Thyroid gland (tissue), 4 donors: ENCODE results near the gene DNASE1L3. TPM values are rescaled to one million over a fixed set of nuclear protein-coding genes. Genes with fewer than 3 reads are reported as not detected.

ENCODE experiments used
- DNase-seq, 2 donors: peaks; one replicate each; pipeline ENCODE4 v3.0.0-alpha.2; 2019
- H3K27ac ChIP-seq, 3 donors: fragments of 200-600 bp; sonication (generic); 1 replicate in 2 of 3; 2 replicates in 1 of 3; pipeline ENCODE4 v1.5.1; 2016 to 2019; ENCODE audit warnings: mild to moderate bottlenecking in 1 of 3, moderate library complexity in 1 of 3
- H3K27me3 ChIP-seq: fragments of 200-600 bp; sonication (generic); one replicate; pipeline ENCODE4 v1.5.1; 2019
- H3K36me3 ChIP-seq, 2 donors: fragments of 200-600 bp; sonication (generic); one replicate each; pipeline ENCODE4 v1.5.1; 2016 to 2019
- H3K4me1 ChIP-seq, 2 donors: fragments of 200-600 bp; sonication (generic); one replicate each; pipeline ENCODE4 v1.5.1; 2017 to 2019
- H3K4me3 ChIP-seq, 3 donors: fragments of 200-600 bp; sonication (generic); replicated peaks in 1 of 3; 1 replicate in 2 of 3; 2 replicates in 1 of 3; pipeline ENCODE4 v1.5.1; 2016; ENCODE audit warnings: mild to moderate bottlenecking in 1 of 3
- H3K9me3 ChIP-seq: fragments of 200-600 bp; sonication (generic); one replicate; pipeline ENCODE4 v1.5.1; 2017
- CTCF ChIP-seq, 6 experiments: fragments of 200-600 bp in 3 of 6; fragments of 450-650 bp in 3 of 6; sonication (generic) in 3 of 6; IDR thresholded peaks; one replicate each; pipeline ENCODE4 v1.5.1; 2016 to 2019; ENCODE audit warnings: antibody characterized with exemption in 6 of 6, mild to moderate bottlenecking in 2 of 6, inconsistent platforms in 1 of 6, moderate library complexity in 1 of 6
- POLR2A ChIP-seq, 2 donors: fragments of 450-650 bp; IDR thresholded peaks; one replicate each; pipeline ENCODE4 v1.6.1; 2017; ENCODE audit warnings: antibody characterized with exemption in 2 of 2, mild to moderate bottlenecking in 2 of 2, moderate library complexity in 1 of 2
- WGBS, 2 donors: methylation state at CpG; one replicate each; pipeline ENCODE4 v1.1.5; 2017; 5-methylcytosine and 5-hydroxymethylcytosine counted together
- intact Hi-C: fragments of 100-400 bp; cut with DNase I; formaldehyde crosslinking; loops from one replicate; pipeline ENCODE4 v1.15.1; 2023
- total RNA-seq, 4 donors: library from RNA; depleted of rRNA; stranded (reverse); fragments of >200 nt; gene quantifications; one replicate each; pipeline ENCODE4 v1.2.3, GENCODE V29; 2016

DNASE1L3 gene
- total RNA-seq, 4 donors from 2014 or later: 5.7 to 53.3 (median 14.1) TPM

- Histone ChIP-seq H3K27me3 (no peaks in the 10 kb centered on the region), H3K36me3 (no peaks in the 10 kb centered on the region), H3K4me1 (peaks cover 32 to 44% of the 10 kb centered on the region in 2 donors), H3K4me3 (no peak overlapping the region), H3K27ac (no peak overlapping the region), H3K9me3 (no peaks in the 10 kb centered on the region)
- DNase-seq: no peak
- TF ChIP-seq POLR2A (IDR thresholded peaks at IDR 0.05): no peak
- no peak for TF ChIP-seq CTCF (IDR thresholded peaks at IDR 0.05)
- 81 to 88% methylated on average over 16 of the region's 17 CpGs for WGBS, 2 donors
- intact Hi-C loops: no loop called here
Measured at GRCh38 chr3:58178528-58179234, 32.1 kb downstream of the DNASE1L3 start.

- peak overlapping the region in 1 of 3 donors; percentile 36 for H3K27ac ChIP-seq
- no peak for TF ChIP-seq POLR2A (IDR thresholded peaks at IDR 0.05)
- TF ChIP-seq CTCF (IDR thresholded peaks at IDR 0.05): peak; percentile 85 to 96 (median 91)
- H3K4me1 ChIP-seq: peaks cover 32 to 47% of the 10 kb centered on the region in 2 donors
- H3K9me3 ChIP-seq: no peaks in the 10 kb centered on the region
- H3K4me3 ChIP-seq: peak overlapping the region in 1 of 3 donors; percentile 26
- 12 to 18% methylated on average over 15 to 27 of the region's 46 CpGs for WGBS, 2 donors
- H3K36me3 ChIP-seq: no peaks in the 10 kb centered on the region
- no peaks in the 10 kb centered on the region for H3K27me3 ChIP-seq
- intact Hi-C loops: no loop called here
- DNase-seq: peak; percentile 86 to 93
Measured at GRCh38 chr3:58177747-58178527, 32.8 kb downstream of the DNASE1L3 start.

- WGBS, 2 donors: 91 to 93% methylated on average over 10 of the region's 10 CpGs
- Histone ChIP-seq H3K9me3 (no peaks in the 10 kb centered on the region), H3K4me1 (peaks cover 32 to 47% of the 10 kb centered on the region in 2 donors), H3K36me3 (no peaks in the 10 kb centered on the region), H3K4me3 (no peak overlapping the region), H3K27me3 (no peaks in the 10 kb centered on the region), H3K27ac (no peak overlapping the region)
- no peak for DNase-seq
- TF ChIP-seq POLR2A (IDR thresholded peaks at IDR 0.05) (no peak), CTCF (IDR thresholded peaks at IDR 0.05) (no peak)
- intact Hi-C loops: no loop called here
Measured at GRCh38 chr3:58176827-58177489, 33.8 kb downstream of the DNASE1L3 start.

- DNase-seq: no peak
- Histone ChIP-seq H3K27ac (peak overlapping the region; percentile 71 to 85 (median 80)), H3K27me3 (no peaks in the 10 kb centered on the region), H3K4me1 (peaks cover 32 to 47% of the 10 kb centered on the region in 2 donors), H3K36me3 (peaks cover 0 to 1% of the 10 kb centered on the region in 2 donors), H3K9me3 (no peaks in the 10 kb centered on the region), H3K4me3 (no peak overlapping the region)
- TF ChIP-seq CTCF (IDR thresholded peaks at IDR 0.05): no peak
- TF ChIP-seq POLR2A (IDR thresholded peaks at IDR 0.05): no peak
- WGBS, 2 donors: 71 to 74% methylated on average over 2 to 3 of the region's 3 CpGs
- intact Hi-C loops: no loop called here
Measured at GRCh38 chr3:58176185-58176530, 34.6 kb downstream of the DNASE1L3 start.
